ENCODE data around the gene LCE1C.

DNA sequence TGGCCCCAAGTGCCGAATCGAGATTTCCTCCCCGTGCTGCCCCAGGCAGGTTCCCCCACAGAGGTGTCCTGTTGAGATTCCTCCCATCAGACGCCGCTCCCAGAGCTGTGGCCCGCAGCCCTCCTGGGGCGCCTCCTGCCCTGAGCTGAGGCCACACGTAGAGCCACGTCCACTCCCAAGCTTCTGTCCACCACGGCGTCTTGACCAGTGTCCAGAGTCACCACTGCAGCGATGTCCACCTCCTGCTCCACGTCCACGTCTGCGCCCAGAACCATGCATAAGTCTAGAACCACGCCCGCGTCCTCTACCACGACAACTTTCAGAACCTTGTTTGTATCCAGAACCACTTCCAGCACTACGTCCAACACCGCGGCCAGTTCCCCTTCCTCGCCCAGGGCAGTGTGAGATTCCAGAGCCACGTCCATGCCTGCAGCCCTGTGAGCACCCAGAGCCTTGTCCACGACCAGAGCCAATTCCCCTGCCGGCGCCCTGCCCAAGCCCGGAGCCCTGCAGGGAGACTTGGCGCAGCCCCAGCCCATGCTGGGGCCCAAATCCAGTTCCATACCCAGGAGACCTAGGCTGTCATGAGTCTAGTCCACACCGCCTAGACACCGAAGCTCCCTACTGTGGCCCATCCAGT, 45.8 kb downstream of the LCE1C start:
- no peak for TF ChIP-seq EZH2 (IDR thresholded peaks at IDR 0.05; ENCODE audit: borderline replicate concordance, low read depth, low read length, severe bottlenecking)
- TF ChIP-seq POLR2AphosphoS5 (IDR thresholded peaks at IDR 0.05; ENCODE audit: insufficient read depth, low read depth, low read length): no peak
- TF ChIP-seq, protein P1, sequence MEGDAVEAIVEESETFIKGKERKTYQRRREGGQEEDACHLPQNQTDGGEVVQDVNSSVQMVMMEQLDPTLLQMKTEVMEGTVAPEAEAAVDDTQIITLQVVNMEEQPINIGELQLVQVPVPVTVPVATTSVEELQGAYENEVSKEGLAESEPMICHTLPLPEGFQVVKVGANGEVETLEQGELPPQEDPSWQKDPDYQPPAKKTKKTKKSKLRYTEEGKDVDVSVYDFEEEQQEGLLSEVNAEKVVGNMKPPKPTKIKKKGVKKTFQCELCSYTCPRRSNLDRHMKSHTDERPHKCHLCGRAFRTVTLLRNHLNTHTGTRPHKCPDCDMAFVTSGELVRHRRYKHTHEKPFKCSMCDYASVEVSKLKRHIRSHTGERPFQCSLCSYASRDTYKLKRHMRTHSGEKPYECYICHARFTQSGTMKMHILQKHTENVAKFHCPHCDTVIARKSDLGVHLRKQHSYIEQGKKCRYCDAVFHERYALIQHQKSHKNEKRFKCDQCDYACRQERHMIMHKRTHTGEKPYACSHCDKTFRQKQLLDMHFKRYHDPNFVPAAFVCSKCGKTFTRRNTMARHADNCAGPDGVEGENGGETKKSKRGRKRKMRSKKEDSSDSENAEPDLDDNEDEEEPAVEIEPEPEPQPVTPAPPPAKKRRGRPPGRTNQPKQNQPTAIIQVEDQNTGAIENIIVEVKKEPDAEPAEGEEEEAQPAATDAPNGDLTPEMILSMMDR (IDR thresholded peaks at IDR 0.05; ENCODE audit: extremely low read depth in 1 of 2, insufficient read depth in 1 of 2, low read depth in 1 of 2, low read length in 2 of 2): no peak

All from endothelial cell of umbilical vein (primary cell).